NB4 (cell line): ENCODE measurements around the gene LRRC3C.

Experiments used
- DNase-seq: peaks from one replicate; pipeline ENCODE4 v3.0.0; 2010; ENCODE audit warnings: low read depth
- H3K4me3 ChIP-seq: one replicate; pipeline ENCODE4 v1.5.1; 2011; ENCODE audit warnings: mild to moderate bottlenecking, low read depth, low read length, moderate library complexity
- MAX ChIP-seq: IDR thresholded peaks from 2 replicates; pipeline ENCODE4 v1.6.1; 2011; ENCODE audit warnings: low read depth, low read length
- MYC ChIP-seq: IDR thresholded peaks from 2 replicates; pipeline ENCODE4 v1.6.1; 2011; ENCODE audit warnings: low read depth, low read length
- POLR2A ChIP-seq: IDR thresholded peaks from 2 replicates; pipeline ENCODE4 v1.6.1; 2011; ENCODE audit warnings: mild to moderate bottlenecking; ENCODE audit not compliant: insufficient read length; ENCODE audit errors: extremely low read depth
- TF ChIP-seq, protein P1 (sequence below): IDR thresholded peaks from one replicate; pipeline ENCODE4 v1.5.1; 2012; ENCODE audit warnings: low read depth, low read length

Gene LRRC3C

GRCh38 chr17:39935909-39936308, 8.4 kb downstream of the LRRC3C start:
- no peak for DNase-seq
- no peak overlapping the region for H3K4me3 ChIP-seq
- no peak for TF ChIP-seq POLR2A
- TF ChIP-seq, protein P1, sequence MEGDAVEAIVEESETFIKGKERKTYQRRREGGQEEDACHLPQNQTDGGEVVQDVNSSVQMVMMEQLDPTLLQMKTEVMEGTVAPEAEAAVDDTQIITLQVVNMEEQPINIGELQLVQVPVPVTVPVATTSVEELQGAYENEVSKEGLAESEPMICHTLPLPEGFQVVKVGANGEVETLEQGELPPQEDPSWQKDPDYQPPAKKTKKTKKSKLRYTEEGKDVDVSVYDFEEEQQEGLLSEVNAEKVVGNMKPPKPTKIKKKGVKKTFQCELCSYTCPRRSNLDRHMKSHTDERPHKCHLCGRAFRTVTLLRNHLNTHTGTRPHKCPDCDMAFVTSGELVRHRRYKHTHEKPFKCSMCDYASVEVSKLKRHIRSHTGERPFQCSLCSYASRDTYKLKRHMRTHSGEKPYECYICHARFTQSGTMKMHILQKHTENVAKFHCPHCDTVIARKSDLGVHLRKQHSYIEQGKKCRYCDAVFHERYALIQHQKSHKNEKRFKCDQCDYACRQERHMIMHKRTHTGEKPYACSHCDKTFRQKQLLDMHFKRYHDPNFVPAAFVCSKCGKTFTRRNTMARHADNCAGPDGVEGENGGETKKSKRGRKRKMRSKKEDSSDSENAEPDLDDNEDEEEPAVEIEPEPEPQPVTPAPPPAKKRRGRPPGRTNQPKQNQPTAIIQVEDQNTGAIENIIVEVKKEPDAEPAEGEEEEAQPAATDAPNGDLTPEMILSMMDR, result no peak
- no peak for TF ChIP-seq MAX
- TF ChIP-seq MYC, result no peak

DNA sequence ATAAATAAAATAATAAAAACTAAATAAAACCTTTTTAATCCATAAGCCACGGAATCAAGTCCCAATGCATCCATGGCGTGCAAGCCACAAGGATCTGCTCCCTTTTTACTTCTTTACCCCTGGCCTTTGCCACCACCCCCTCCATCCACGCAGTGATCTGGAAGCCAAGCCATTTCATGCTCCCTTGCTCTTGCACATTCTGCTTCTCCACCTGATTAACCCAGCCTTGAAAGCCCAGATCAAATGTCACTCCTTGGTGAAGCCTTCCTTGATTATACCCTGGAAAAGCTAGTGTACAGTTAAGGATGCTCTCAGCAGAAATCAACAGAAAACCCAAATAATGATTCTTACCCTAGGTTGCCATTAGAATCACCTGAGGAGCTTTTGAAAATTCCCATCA, 9.9 kb downstream of the LRRC3C start:
- no peak for DNase-seq
- no peak for TF ChIP-seq POLR2A
- TF ChIP-seq, protein P1, result no peak
- TF ChIP-seq MYC, result no peak
- TF ChIP-seq MAX, result no peak
- H3K4me3 ChIP-seq, result no peak overlapping the region

GRCh38 chr17:39938140-39938869, 10.8 kb downstream of the LRRC3C start:
- H3K4me3 ChIP-seq, result no peak overlapping the region
- DNase-seq, result no peak
- TF ChIP-seq MAX (no peak), MYC (no peak), POLR2A (no peak)
- TF ChIP-seq, protein P1, result no peak

GRCh38 chr17:39939106-39939505, 11.6 kb downstream of the LRRC3C start:
- DNase-seq, result no peak
- no peak overlapping the region for H3K4me3 ChIP-seq
- TF ChIP-seq MYC (no peak), POLR2A (no peak), MAX (no peak)
- TF ChIP-seq, protein P1, result no peak

- TF ChIP-seq, protein P1, result peak; percentile 90
- no peak for TF ChIP-seq POLR2A
- no peak overlapping the region for H3K4me3 ChIP-seq
- DNase-seq, result peak; percentile 79
These were observed 12.3 kb downstream of the LRRC3C start for GRCh38 chr17:39939588-39940419.
